ENCODE results near the gene SF3B4.

- peak; percentile 41 for TF ChIP-seq CTCF (IDR thresholded peaks at IDR 0.05; ENCODE audit: low read depth, low read length)
- TF ChIP-seq, protein P1, sequence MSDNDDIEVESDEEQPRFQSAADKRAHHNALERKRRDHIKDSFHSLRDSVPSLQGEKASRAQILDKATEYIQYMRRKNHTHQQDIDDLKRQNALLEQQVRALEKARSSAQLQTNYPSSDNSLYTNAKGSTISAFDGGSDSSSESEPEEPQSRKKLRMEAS (IDR thresholded peaks at IDR 0.05; ENCODE audit: low read depth, low read length), result peak; percentile 64
- TF ChIP-seq MYC (IDR thresholded peaks at IDR 0.05; ENCODE audit: low read depth, low read length), result peak; percentile 73
Observed at GRCh38 chr1:149888247-149888998, 39.2 kb downstream of the SF3B4 start.
